H1 (cell line): ENCODE results near the gene ARHGAP15. TPM values are rescaled to one million over a fixed set of nuclear protein-coding genes. Genes with fewer than 3 reads are reported as not detected.

Experiments used
- BRCA1 ChIP-seq: IDR thresholded peaks from 2 replicates; pipeline ENCODE4 v1.6.1; 2012; ENCODE audit warnings: low read depth, low read length, improper control_type of control experiment
- CHD1 ChIP-seq: IDR thresholded peaks from 2 replicates; pipeline ENCODE4 v1.6.1; 2012; ENCODE audit warnings: low read depth, low read length, improper control_type of control experiment
- EP300 ChIP-seq, 2 experiments: IDR thresholded peaks; 1 replicate in 1 of 2; 2 replicates in 1 of 2; pipeline ENCODE4 v1.6.1; 2011 to 2012; ENCODE audit warnings: low read depth in 2 of 2, low read length in 2 of 2, mild to moderate bottlenecking in 2 of 2, borderline replicate concordance in 1 of 2, inconsistent platforms in 1 of 2, moderate library complexity in 1 of 2
- HDAC6 ChIP-seq: IDR thresholded peaks from one replicate; pipeline ENCODE4 v1.7.1; 2012; ENCODE audit warnings: low read depth, mild to moderate bottlenecking, inconsistent platforms, low read length, moderate library complexity
- NRF1 ChIP-seq: IDR thresholded peaks from 2 replicates; pipeline ENCODE4 v1.6.1; 2011; ENCODE audit warnings: mild to moderate bottlenecking, low read depth, low read length, improper control_type of control experiment
- SIRT6 ChIP-seq: IDR thresholded peaks from one replicate; pipeline ENCODE4 v1.7.1; 2012; ENCODE audit warnings: low read length, inconsistent platforms
- SRF ChIP-seq: IDR thresholded peaks from 2 replicates; pipeline ENCODE4 v1.6.1; 2011; ENCODE audit warnings: mild to moderate bottlenecking, low read depth, low read length, moderate library complexity
- TBP ChIP-seq: IDR thresholded peaks from 2 replicates; pipeline ENCODE4 v1.6.1; 2011; ENCODE audit warnings: low read depth, low read length, improper control_type of control experiment
- YY1 ChIP-seq: IDR thresholded peaks from 2 replicates; pipeline ENCODE4 v1.6.1; 2011; ENCODE audit warnings: low read depth, mild to moderate bottlenecking, low read length
- polyA plus RNA-seq, 7 experiments: library from polyadenylated mRNA; depleted of rRNA in 3 of 7; stranded (reverse) in 5 of 7; unstranded in 2 of 7; fragments of >200 nt in 5 of 7; fragments of 200-250 nt in 2 of 7; gene quantifications; 1 replicate in 5 of 7; 2 replicates in 1 of 7; 4 replicates in 1 of 7; pipeline versions ENCODE4 v1.2.1 to v1.2.3, GENCODE V29; 2011 to 2013; ENCODE audit warnings: missing spikeins in 2 of 7, mixed read lengths in 2 of 7
- total RNA-seq: library from RNA; stranded (reverse); fragmentation: NEBNext Ultra II Directional; extraction: Animal tissue kit (Norgen Biotek cat#: 25700); gene quantifications from 2 replicates; pipeline ENCODE4 v1.2.1, GENCODE V29; 2021
- TF ChIP-seq, protein P1 (sequence below): fragments of 300-600 bp; sonication (generic); IDR thresholded peaks from 2 replicates; pipeline ENCODE4 v1.7.1; 2012; ENCODE audit warnings: low read length, moderate library complexity, mild to moderate bottlenecking, inconsistent platforms; ENCODE audit not compliant: insufficient replicate concordance

Gene ARHGAP15
- total and polyA plus RNA-seq, 2 of the 8 experiments (the other 6 are each of a cell fraction or from before 2014, with no cell fraction given): not detected

DNA sequence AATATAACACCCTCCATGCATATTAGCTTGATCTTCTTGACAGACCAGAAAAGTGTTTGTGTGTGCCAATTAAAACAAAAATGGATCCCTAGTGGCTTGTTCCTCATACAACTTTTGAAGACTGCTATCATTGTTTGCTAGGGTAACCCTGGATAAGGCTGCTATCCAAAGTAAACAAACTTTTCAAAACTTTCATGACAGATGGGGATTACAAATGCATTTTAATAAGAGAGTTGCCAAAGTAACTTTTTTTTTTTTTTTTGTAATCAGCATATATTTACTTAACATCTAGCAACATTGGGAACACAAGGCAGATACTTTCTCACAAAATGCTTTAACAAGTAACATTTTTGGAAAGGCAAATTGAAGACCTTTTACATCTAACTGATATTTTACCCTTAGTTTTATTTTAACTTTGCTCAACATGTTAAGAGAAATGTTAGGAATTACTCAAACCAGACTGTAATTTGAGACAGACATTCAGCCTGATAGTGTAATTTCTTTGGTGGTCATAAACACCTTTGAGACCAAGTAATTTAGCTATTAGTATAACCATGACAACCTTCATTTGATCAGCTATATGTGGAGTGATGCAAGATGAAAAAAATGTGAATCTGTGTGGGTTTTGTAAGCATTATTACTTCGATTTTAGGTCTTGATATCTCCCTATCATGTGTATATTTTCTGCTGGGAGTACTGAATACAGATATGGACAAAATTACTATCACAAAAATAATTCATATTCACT lies 300.9 kb downstream of the ARHGAP15 start (continued):
- TF ChIP-seq, protein P1, sequence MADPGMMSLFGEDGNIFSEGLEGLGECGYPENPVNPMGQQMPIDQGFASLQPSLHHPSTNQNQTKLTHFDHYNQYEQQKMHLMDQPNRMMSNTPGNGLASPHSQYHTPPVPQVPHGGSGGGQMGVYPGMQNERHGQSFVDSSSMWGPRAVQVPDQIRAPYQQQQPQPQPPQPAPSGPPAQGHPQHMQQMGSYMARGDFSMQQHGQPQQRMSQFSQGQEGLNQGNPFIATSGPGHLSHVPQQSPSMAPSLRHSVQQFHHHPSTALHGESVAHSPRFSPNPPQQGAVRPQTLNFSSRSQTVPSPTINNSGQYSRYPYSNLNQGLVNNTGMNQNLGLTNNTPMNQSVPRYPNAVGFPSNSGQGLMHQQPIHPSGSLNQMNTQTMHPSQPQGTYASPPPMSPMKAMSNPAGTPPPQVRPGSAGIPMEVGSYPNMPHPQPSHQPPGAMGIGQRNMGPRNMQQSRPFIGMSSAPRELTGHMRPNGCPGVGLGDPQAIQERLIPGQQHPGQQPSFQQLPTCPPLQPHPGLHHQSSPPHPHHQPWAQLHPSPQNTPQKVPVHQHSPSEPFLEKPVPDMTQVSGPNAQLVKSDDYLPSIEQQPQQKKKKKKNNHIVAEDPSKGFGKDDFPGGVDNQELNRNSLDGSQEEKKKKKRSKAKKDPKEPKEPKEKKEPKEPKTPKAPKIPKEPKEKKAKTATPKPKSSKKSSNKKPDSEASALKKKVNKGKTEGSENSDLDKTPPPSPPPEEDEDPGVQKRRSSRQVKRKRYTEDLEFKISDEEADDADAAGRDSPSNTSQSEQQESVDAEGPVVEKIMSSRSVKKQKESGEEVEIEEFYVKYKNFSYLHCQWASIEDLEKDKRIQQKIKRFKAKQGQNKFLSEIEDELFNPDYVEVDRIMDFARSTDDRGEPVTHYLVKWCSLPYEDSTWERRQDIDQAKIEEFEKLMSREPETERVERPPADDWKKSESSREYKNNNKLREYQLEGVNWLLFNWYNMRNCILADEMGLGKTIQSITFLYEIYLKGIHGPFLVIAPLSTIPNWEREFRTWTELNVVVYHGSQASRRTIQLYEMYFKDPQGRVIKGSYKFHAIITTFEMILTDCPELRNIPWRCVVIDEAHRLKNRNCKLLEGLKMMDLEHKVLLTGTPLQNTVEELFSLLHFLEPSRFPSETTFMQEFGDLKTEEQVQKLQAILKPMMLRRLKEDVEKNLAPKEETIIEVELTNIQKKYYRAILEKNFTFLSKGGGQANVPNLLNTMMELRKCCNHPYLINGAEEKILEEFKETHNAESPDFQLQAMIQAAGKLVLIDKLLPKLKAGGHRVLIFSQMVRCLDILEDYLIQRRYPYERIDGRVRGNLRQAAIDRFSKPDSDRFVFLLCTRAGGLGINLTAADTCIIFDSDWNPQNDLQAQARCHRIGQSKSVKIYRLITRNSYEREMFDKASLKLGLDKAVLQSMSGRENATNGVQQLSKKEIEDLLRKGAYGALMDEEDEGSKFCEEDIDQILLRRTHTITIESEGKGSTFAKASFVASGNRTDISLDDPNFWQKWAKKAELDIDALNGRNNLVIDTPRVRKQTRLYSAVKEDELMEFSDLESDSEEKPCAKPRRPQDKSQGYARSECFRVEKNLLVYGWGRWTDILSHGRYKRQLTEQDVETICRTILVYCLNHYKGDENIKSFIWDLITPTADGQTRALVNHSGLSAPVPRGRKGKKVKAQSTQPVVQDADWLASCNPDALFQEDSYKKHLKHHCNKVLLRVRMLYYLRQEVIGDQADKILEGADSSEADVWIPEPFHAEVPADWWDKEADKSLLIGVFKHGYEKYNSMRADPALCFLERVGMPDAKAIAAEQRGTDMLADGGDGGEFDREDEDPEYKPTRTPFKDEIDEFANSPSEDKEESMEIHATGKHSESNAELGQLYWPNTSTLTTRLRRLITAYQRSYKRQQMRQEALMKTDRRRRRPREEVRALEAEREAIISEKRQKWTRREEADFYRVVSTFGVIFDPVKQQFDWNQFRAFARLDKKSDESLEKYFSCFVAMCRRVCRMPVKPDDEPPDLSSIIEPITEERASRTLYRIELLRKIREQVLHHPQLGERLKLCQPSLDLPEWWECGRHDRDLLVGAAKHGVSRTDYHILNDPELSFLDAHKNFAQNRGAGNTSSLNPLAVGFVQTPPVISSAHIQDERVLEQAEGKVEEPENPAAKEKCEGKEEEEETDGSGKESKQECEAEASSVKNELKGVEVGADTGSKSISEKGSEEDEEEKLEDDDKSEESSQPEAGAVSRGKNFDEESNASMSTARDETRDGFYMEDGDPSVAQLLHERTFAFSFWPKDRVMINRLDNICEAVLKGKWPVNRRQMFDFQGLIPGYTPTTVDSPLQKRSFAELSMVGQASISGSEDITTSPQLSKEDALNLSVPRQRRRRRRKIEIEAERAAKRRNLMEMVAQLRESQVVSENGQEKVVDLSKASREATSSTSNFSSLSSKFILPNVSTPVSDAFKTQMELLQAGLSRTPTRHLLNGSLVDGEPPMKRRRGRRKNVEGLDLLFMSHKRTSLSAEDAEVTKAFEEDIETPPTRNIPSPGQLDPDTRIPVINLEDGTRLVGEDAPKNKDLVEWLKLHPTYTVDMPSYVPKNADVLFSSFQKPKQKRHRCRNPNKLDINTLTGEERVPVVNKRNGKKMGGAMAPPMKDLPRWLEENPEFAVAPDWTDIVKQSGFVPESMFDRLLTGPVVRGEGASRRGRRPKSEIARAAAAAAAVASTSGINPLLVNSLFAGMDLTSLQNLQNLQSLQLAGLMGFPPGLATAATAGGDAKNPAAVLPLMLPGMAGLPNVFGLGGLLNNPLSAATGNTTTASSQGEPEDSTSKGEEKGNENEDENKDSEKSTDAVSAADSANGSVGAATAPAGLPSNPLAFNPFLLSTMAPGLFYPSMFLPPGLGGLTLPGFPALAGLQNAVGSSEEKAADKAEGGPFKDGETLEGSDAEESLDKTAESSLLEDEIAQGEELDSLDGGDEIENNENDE: no peak
- no peak for TF ChIP-seq NRF1
- TF ChIP-seq HDAC6: no peak
- no peak for TF ChIP-seq BRCA1
- no peak for TF ChIP-seq SIRT6
- TF ChIP-seq SRF: no peak
- TF ChIP-seq EP300 (IDR thresholded peaks at IDR 0.05; ENCODE audit: borderline replicate concordance in 1 of 2, low read depth in 2 of 2, low read length in 2 of 2): no peak
- TF ChIP-seq TBP: no peak
- no peak for TF ChIP-seq CHD1
- TF ChIP-seq YY1: no peak
